GM18499 (cell line): ENCODE results near the gene DOC2B.

Experiments used
- ATAC-seq: cut with Tn5 transposase; IDR thresholded peaks from one replicate; pipeline ENCODE4 v1.9.1; 2021; ENCODE audit warnings: moderate number of reproducible peaks; ENCODE audit not compliant: insufficient read depth, unreplicated experiment

The DOC2B gene

GRCh38 chr17:193841-194806, 12.7 kb upstream of the DOC2B start:
- no peak for ATAC-seq

DNA sequence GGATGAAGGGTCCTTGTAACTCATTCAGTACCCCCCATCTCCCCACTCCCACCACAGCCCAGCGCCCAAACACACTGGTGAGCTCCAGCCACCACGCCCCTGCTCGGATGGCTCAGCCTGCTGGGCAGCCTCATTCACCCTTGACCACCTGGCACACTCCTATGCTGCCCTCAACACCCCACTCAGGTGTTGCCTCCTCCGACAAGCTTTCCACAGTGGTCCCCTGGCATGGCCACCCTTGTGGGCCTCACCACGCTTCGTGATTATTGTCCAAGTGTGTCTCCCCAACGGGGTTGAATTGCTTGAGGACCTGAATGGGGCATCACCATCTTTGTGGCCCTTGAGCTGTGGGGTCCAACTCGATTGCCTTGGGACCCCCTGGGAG, 12.0 kb upstream of the DOC2B start:
- ATAC-seq, result no peak

DNA sequence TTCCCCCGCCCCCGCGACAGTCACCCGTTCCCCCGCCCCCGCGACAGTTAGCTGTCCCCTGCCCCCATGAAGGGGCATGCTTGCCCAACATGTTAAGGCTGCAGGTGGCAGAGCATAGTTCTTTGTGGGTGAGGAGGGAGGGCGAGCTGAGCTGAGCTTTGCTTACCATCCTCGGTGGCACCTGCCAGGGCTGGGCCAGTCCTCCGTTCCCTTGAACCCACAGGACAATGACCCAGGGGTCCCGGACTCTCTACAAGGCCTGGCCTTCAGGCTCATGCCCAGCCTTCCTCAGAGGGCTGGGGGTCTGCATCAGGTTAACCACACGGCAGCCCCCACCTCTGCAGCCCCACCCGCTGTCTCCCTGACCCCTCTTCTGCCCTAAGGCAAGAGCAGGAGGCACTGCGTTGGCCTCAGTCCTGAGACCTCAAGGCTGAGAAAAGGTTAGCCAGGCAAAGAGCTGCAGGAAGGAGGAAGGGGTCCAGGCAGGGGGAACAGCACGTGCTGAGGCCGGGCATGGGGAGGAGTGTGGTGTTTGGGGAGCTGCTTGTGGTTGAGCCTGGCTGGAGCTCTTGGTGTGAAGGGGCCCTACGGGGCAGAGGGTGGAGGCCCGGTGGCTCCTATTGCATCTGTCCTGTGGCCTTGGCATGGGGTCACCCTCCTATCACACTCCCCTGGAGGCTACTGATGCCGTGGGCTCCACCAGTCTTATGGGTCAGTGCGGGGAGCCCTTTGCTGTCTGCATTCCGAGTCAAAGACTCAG, 11.4 kb upstream of the DOC2B start:
- no peak for ATAC-seq

GRCh38 chr17:189444-189843, 8.0 kb upstream of the DOC2B start:
- ATAC-seq, result no peak

DNA sequence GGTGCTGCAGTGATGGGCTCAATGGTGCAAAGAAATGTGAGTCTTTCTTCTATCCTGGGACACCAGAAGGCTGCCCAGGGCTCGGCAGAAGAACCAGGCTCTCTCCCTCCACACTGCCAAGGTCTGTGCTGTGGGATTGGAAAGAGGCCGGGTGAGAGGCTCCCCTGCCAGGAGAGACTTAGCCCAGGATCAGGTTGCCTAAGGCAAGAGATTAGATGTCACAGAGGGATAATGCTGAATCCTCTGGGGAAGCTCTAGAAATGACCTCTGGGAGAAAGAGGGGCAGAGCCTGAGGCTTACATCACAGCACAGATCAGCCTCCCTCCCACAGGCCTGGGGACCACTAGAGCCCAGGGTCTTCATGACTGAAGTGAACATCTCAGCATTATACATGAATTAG, 5.7 kb upstream of the DOC2B start:
- ATAC-seq, result no peak

DNA sequence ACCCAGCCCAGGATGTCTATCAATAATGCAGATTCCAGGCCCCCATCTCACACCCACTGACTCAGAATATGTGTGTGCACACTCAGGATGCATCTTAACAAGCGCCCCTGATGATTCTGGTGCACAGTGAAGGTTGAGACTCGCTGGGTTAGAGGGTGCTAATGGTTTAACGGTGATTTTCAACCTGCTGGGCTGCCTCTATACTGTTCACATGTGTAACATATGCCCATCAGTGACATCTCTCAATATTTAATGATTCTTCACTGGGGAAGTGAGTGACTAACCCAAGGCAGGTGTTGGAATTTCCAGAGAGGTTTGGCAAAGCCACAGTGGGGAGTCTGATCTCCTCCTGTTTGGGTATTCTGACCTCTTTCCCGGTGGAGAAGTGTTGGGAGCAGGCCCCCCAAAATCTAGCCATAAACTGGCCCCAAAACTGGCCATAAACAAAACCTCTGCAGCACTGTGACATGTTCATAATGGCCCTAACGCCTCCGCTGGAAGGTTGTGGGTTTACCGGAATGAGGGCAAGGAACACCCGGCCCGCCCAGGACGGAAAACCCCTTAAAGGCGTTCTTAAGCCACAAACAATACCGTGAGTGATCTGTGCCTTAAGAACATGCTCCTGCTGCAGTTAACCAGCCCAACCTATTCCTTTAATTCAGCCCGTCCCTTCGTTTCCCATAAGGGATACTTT, 4.1 kb upstream of the DOC2B start:
- no peak for ATAC-seq

- ATAC-seq, result no peak
Measured at GRCh38 chr17:183021-183420, 1.6 kb upstream of the DOC2B start.

GRCh38 chr17:182050-182751, 751 bp upstream of the DOC2B start:
- ATAC-seq, result no peak

DNA sequence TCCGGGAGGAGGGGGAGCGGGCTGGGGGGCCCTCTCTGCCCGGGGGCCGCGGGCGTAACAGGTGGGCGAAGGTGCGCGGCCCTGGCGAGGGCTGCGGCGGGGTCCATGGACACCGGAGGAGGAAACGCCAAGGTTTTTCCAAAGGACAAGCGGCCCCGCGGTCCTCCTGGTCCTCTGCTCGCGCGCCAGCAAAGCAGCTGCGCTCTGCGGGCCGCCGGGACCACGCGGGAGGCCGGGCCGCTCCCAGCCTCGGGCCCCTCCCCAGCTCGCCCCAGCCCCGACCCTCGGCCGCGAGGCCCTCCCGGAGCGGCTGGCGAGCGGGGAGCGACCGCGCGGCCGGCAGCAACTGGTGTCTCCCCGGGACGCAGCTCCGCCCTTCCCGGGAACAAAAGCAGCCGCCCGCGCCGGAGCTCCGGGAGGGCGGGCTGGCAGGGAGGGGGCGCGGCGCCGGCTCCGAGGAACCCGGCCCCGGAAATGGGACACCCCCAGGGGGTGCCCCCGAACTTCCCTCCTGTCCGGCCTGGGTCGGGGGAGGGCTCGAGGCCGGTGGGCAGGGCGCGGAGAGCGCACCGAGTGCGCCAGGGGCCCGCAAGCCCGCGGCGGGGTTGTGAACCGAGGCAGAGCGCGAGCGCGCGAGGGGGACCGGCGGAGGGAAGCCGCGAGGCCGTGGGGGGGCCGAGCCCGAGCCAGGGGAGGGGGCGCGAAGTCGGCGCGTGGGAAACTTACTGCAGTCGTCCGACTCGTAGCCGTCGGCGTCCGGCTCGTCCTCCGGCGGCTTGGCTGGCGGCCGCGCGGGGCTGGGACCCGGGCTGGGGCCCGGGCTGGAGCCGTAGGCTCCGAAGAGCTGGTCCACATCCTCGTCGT, 837 bp downstream of the DOC2B start:
- ATAC-seq, result no peak

GRCh38 chr17:179781-180380, 1.6 kb downstream of the DOC2B start:
- ATAC-seq, result no peak

DNA sequence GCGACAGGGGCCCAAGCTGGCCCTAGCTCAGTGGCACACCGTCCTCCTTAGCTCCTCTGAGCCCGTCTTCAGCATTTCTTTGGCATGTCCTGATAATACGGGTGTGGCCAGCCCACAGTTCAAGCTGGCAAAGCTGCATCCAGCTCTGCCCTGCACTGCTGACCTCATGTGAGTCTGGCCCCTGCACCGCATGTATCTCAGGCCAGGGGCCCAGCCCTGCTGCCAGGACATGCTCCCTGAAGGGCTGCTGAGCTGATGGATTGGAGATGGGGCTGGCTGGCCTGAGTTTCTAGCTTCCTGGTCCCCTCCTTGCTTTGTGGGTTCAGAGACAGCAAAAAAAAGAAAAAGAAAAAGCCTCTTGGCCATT, 2.4 kb downstream of the DOC2B start:
- ATAC-seq, result no peak

GRCh38 chr17:178292-179065, 3.0 kb downstream of the DOC2B start:
- no peak for ATAC-seq

DNA sequence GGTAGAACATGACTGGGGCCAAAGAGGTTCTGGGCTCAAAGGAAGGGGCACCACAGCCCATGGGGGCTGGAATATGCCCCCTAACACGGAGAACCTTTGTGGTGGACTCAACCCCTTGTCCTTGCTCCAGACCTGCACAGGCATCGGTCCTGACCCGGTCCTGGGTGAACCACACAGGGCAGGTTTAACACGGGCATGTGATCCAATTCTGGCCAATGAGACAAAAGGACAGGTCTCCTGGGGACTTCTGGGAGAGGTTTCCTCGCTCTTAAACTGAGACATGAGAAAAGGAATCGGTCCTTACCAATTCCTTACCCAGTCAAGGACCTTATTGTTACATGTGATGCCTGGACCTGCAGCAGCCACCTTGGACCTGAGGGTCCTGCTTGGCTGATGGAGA, 3.7 kb downstream of the DOC2B start:
- no peak for ATAC-seq

- no peak for ATAC-seq
Measured at GRCh38 chr17:177155-177554, 4.3 kb downstream of the DOC2B start.

DNA sequence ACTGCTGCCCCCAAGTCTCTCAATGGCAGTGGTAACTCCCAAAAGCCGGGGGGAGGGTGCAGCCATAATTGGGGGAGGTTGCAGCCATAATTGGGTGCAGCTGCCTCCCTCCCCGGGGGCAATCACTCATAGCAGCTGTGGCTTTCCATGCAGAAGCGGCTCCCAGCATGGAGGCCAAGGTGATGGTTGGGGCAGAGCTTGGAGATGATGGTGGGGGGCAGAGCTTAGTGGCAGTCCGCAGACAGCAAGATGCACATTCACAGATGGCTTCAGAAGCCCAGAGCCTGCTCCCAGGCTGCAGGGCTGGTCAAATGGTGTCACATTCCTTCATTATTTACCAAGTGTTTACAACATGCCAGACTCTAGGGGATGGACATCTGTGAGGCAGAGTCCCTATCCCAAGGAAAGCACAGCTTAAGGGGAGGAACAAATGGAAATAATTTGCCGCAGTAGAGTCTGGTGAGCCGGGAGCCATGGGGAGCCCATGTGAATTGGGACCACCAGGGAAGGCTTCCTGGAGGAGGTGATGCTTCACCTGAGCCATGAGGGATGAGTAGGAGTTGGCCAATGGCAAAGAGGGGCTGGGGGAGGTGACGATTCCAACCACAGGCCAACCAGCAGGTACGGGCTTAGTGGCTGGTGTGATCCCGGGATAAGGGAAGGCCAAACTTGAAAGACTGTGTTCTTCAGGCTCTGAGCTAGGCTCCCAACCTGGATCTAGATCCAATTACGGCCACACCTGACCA, 8.1 kb downstream of the DOC2B start:
- ATAC-seq, result no peak

GRCh38 chr17:172401-172800, 9.0 kb downstream of the DOC2B start:
- ATAC-seq, result no peak

DNA sequence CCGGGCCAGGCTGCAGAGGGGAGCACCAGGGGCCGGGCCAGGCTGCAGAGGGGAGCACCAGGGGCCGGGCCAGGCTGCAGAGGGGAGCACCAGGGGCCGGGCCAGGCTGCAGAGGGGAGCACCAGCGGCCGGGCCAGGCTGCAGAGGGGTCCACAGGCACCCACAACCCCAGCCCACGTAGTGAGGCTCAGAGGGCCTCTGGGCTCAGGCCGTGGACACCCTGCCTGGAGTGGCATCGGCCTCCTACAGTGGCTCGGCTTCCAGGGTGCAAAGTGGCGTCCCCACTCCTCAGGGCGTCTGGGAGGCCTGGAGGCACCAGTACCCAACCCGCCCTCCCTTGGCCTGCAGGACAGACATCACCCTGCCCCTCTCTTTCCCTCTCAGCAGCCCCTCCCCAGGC, 9.6 kb downstream of the DOC2B start:
- ATAC-seq, result no peak
